Stimulated activated CD8-positive, alpha-beta memory T cell treated with anti-CD3 and anti-CD28 coated beads, Interleukin-7, amount 100 ng/mL, for 48 hours (primary cell): ENCODE measurements around the gene KRTAP3-3.
"Not testable (repeated sequence)": the region's sequence is repeated elsewhere in the genome, so short reads cannot be mapped to it uniquely, and the experiment has no call there.

Source experiments
- DNase-seq, 2 donors: peaks; one replicate each; pipeline ENCODE4 v3.0.0-alpha.2; 2020; ENCODE audit warnings: low read depth in 1 of 2; ENCODE audit errors: extremely low read depth in 1 of 2

The KRTAP3-3 gene

DNA sequence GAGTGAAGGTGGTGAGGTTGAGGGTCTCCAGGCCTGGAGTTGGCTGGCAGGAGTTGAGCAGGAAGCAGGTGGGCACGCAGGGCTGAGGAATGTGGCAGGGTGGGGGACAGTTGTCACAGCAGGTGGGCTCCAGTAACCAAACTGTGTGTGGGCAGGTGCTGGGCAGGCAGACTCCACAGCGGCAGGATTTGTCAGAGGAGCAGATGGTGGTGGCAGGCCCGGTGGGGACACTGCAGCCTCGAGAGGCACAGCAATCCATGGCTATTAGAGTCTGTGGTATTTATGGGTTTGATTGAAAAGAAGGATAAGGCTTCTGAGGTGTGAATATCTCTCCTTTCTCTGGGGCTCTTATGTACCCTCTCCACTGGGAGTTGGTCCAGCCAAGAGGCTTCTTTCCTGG, at the start of gene KRTAP3-3:
TSS of gene KRTAP3-3 (minus strand) at position 326 of the 400 bp plus-strand sequence. CDS start at position 259, 67 bp downstream.
- no peak for DNase-seq

DNA sequence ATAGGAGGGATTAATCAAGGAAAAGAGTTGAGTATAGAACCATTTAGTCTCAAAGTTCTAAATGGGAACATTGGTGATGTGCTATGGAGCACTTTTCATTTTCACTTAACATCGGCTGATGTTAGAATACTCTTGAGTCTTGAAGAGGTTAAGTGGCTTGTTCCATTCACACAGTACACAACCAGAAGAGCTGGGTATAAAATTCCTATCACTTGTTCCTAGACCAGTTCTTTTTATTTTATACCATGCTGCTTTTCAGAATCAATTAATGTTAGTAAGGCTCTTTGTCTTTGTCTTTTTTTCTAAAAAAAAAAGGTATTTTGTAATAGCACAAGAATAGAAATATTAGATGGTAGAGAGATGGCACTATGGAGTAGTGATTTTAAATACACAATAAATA, 49.0 kb upstream of the KRTAP3-3 start:
- no peak for DNase-seq

DNA sequence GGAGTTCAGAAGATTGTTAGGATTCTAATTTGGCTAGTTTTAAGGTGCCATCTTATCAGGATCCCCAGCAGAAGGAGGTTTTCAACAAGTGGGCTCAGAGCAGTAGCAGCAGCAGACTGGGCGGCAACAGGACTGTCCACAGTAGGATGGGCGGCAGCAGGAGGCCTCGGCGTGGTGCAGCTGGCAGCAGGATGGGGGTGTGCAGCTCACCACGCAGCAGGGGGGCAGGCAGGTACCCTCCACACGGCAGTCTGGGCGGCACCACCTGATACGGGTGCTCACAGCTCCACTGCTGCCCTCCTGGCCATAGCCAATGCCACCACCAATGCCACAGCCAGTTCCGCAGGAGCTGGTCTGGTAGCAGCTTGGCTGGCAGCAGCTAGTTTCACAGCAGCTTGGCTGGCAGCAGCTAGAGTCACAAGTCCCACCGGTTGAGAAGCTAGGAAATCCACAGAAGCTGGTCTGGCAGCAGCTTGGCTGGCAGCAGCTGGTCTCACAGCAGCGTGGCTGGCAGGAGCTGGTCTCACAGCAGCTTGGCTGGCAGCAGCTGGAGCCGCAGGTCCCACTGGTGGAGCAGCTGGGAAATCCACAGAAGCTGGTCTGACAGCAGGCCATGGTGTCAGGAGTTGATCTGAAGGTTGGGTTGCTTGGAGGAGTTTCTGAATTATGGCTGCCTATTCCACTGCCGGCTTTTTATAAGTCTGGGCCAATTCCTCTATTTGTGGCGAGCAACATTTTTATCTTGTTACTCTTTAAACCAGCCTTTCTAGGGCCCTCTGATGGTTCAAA, 47.0 kb upstream of the KRTAP3-3 start, which contains the start of gene KRTAP1-1:
TSS of gene KRTAP1-1 (minus strand) at position 668 of the 789 bp plus-strand sequence. CDS start at position 615, 53 bp downstream.
- DNase-seq = not testable (repeated sequence)

DNA sequence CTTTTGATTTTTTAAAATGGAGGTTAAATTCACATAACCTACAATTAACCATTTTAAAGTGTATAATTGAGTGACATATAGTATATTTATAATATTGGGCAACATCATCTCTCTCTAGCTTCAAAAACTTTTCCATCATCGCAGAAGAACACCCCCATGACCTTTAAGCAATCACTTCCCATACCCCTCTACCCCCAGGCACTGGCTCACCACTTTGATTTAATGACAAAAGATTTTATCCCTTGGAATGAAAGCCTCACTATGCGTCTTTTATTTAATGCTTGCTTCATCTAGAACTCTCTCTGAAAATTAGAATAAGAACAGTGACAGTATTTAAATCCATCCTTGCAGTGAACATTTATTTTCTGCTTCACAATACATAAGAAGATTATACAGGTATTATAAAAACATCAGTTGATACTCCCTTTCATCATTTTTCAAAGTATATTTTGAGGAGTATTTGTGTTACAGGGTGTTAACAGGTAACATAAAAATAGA, 43.9 kb upstream of the KRTAP3-3 start:
- no peak for DNase-seq

DNA sequence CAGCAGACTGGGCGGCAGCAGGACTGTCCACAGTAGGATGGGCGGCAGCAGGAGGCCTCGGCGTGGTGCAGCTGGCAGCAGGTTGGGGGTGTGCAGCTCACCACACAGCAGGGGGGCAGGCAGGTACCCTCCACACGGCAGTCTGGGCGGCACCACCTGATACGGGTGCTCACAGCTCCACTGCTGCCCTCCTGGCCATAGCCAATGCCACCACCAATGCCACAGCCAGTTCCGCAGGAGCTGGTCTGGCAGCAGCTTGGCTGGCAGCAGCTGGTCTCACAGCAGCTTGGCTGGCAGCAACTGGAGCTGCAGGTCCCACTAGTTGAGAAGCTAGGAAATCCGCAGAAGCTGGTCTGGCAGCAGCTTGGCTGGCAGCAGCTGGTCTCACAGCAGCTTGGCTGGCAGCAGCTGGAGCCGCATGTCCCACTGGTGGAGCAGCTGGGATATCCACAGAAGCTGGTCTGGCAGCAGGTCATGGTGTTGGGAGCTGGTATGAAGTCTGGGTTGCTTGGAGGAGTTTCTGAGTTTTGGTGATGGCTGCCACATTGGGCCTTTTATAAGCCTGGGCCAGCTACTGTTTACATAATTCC, 40.5 kb upstream of the KRTAP3-3 start, which contains the start of gene KRTAP1-3:
TSS of gene KRTAP1-3 (minus strand) at position 529 of the 590 bp plus-strand sequence. CDS start at position 476, 53 bp downstream.
- DNase-seq = not testable (repeated sequence)

DNA sequence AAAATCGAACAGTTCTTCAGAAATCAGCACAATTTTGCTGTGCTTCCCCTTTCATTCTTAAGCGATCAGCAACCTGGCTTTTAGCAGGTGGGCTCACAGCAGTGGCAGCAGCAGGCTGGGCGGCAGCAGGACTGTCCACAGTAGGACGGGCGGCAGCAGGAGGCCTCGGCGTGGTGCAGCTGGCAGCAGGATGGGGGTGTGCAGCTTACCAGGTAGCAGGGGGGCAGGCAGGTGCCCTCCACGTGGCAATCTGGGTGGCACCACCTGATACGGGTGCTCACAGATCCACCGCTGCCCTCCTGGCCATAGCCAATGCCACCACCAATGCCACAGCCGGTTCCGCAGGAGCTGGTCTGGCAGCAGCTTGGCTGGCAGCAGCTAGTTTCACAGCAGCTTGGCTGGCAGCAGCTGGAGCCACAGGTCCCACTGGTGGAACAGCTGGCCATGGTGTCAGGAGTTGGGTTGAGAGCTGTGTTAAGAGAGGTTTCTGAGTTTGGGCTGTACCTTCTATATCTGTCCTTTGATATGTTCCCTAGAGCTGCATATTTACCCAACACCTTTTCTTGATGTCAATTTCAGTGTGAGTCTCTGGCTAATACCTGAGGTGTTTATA, 35.8 kb upstream of the KRTAP3-3 start, which contains the start of gene KRTAP1-4:
TSS of gene KRTAP1-4 (minus strand) at position 563 of the 613 bp plus-strand sequence. CDS start at position 446, 117 bp downstream.
- no peak for DNase-seq

DNA sequence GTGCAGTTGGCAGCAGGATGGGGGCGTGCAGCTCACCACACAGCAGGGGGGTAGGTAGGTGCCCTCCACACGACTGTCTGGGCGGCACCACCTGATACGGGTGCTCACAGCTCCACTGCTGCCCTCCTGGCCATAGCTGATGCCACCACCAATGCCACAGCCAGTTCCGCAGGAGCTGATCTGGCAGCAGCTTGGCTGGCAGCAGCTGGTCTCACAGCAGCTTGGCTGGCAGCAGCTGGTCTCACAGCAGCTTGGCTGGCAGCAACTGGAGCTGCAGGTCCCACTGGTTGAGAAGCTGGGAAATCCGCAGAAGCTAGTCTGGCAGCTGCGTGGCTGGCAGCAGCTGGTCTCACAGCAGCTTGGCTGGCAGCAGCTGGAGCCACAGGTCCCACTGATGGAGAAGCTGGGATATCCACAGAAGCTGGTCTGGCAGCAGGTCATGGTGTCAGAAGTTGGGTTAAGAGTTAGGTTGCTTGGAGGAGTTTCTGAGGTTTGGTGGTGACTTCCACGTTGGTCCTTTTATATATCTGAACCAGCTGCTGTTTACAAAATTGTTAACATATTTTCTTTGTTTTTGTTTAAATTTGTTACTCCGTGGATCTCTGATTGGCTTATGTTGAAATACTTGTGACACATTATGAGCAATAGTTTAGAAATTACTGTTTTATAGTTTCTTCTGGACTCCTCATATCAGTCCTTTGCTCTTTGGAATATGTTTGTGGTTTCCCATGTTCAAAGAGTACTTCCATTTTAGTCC, 32.9 kb upstream of the KRTAP3-3 start, which contains the start of gene KRTAP1-5:
TSS of gene KRTAP1-5 (minus strand) at position 494 of the 757 bp plus-strand sequence. CDS start at position 441, 53 bp downstream.
- DNase-seq = no peak

DNA sequence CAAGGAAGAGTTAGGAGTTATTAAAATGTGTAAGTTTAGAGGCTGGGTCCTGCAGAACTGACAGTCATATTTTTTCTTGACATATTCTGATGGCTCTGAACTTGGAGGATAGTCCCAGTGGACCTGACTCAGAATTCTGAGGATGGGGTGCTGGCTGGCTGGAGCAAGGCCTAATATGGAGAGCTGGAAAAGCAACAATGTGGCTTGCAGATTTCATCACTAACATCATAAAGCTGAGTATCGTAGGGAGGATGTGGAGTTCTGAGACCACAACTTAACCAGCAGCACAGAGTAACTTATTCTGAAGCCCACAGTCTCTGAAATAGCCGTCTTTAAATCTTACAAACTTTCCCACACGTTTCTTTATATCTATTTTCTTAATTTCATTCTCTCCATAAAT, 30.7 kb upstream of the KRTAP3-3 start:
- DNase-seq = no peak

DNA sequence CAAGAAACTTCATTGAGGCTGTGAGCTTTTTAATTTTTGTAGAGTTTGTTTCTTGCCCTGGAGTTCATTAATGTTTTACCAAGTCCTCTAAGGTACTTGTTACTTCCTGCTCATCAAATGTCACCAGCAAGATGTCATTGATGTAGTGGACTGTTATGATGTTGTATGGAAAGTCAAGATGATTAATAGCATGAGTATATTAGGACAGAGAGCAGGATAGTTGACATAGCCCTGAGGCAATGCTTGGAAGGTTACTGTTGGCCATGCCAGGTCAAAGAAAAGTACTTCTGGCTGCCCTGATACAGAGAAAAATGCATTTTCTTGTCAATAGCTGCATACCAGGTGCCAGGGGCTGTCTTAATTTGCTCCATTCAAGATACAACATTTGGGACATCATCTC, 26.4 kb upstream of the KRTAP3-3 start:
- DNase-seq = no peak

DNA sequence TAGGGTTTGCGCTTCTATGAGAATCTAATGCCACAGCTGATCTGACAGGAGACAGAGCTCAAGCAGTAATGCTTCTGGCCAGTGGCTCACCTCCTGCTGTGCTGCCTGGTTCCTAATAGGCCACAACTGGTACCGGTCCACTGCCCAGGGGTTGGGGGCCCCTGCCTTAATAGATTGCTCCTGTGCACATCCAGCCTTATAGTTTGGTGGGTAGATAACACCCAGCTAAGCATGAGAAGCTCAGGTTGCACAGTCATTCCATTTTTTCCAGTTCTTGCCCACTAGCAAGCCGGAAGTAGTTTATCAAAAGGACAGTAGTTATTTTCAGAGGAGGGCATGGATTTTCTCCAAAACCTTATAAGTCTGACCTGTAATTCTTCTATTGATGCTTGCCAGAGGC, 25.5 kb upstream of the KRTAP3-3 start:
- no peak for DNase-seq

DNA sequence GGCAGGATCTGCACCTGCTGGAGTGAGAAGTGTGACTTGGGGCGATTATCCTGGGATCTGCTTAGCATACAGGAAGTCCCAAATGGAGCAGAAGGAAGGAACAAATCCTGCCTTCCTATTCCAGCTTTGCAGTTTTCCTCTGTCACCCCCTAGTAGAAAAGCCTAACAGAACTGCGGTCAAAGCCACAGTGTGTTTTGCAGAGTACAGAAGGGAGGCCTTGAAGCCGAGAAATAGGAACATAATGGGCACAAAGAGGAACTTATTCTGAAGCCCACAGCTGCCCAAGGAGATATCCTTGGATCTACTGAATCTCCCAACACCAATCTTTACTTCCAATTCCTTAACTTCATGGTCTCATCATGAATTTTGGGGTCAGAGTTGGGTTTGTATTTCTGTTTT, 24.6 kb upstream of the KRTAP3-3 start:
- no peak for DNase-seq

DNA sequence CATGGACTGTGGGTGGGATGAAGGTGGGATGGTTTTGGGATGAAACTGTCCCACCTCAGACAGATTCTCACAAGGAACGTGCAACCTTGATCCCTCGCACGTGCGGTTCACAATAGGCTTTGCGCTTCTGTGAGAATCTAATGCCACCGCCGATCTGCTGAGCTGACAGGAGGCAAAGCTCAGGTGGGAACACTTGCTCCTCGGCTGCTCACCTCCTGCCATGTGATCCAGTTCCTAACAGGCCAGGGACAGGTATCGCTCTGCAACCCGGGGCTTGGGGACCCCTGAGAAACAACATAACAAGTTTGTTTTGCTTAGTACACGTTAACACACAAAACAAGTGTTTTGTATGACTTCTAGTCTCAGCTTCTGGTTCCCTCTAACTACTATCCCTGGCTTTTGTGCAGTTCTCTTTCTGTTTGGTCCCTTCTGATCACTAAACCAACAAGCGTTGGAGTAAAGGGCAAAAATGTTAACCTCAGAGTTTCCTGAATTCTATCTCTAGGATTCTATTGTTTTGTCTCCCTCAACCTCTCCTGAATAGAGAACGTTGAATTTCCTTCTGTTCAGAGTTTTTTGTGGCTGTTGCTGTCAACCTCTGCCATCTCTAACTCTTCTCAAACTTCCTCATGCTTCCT, 22.7 kb upstream of the KRTAP3-3 start:
- no peak for DNase-seq

DNA sequence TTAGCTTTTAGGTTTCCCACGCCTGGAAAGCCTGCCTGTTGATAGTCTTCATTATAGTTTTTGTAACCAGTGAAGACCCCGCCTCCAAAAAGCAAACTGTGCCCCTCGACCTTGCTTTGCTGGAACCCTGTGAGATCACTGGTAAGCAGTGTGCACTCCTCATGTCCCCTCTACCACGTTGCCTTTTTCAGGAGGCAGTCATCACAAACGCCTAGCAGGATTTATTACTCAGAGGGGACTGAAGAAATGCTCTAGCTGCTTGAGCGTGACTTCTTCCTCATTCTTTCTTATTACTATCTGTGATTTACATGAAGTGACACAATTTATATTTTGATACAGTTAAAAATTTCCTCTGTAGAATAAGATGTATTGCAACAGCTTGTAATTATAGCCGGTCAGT, 21.5 kb upstream of the KRTAP3-3 start:
- no peak for DNase-seq

DNA sequence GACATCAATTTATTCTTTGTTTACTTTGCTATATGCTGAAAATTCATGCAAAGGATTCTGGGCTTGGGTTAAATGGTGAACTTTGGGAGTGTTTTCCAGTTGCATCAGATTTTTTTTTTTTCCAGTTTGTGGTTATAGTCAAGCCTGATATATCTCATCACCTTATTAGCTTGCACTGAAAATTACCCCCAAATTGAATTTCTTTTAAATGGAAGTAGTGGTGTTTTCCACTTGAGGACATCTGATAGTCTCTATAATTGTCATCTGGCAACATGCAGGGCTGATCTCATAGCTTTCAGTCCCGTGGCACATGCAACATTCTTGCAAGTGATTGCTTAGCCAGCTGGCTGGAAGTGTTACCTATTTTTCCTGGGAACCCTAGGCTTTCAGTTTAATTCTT, 19.6 kb upstream of the KRTAP3-3 start:
- DNase-seq = no peak

DNA sequence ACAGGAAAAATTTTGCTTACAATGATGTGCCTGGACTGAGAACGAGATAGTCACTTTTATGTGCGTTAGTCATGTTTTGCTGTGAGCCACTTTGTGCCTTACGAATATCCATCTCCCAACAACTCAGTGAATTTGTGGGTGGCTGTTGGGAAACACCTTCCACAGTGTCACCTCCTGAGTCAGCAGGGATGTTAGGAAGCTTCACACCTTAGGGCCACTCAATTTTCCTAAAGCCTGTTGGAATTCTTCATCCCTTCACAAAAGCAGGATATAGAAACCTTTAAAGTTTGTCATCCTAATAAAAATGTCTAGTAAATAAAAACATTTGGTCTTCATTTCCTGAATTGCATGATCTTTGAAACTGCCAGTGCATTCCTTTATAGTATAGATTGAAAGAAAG, 19.2 kb upstream of the KRTAP3-3 start:
- no peak for DNase-seq

DNA sequence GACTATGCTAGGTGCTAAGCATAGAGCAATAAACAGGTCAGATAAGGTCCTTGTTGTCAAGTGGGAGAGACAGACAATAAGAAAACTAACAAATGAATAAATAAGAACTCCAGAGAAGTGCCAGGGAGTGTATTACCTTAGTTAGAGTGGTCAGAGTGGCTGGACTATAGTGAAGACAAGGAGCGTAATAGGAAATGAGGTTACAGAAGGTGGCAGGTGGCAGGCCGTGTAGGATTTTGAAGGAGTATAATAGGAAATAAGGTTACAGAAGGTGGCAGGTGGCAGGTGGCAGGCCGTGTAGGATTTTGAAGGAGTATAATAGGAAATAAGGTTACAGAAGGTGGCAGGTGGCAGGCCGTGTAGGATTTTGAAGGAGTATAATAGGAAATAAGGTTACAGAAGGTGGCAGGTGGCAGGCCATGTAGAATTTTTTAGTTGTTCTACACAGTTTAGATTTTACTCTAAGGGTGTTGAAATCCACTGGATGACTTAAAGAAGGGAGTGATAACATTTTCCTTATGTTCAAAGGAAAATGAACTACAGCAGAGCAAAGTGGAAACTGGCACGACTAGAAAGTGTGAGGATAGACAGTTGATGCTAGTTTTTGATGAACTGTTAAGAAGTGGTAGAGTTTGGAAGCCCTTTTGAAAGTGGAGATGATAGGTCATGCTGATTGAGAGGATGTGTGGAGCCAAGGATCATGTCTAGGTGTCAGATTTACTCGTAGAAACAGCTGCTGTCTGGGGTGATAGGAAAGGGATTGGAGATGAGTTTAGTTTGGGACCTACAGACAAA, 18.6 kb upstream of the KRTAP3-3 start:
- no peak for DNase-seq

DNA sequence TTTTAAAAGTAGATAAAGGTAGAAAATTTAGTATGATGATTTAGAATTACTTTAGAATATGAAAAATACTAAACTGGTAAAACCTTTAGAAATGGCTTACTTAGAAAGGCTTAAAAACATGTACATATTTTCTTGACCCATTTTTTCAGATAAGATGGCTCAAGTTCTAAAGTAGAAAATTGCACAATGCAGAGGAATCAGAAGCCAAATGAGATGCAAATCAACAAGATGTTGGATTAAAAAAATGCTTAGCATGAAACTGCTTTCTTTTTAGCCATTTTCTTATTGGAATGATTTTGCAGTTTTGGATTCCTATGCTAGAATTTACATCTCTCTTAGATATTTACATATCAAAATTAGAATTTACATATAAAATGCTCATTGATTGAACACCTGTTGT, 16.5 kb upstream of the KRTAP3-3 start:
- no peak for DNase-seq

DNA sequence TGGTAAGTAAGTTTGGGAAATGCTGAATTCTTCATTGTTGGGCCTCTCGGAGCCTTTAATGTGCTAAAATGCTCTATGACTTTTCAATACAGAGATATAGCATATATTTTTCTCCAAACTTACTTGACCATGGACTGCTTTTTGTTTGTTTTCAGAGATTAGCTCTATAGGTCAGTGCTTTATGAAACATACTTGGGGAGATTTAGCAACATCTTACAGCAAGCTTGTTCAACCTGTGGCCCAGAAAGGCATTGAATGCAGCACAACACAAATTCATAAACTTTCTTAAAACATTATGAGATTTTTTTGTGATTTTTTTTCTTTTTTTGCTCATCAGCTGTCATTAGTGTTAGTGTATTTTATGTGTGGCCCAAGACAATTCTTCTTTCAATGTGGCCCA, 16.0 kb upstream of the KRTAP3-3 start:
- DNase-seq = no peak

DNA sequence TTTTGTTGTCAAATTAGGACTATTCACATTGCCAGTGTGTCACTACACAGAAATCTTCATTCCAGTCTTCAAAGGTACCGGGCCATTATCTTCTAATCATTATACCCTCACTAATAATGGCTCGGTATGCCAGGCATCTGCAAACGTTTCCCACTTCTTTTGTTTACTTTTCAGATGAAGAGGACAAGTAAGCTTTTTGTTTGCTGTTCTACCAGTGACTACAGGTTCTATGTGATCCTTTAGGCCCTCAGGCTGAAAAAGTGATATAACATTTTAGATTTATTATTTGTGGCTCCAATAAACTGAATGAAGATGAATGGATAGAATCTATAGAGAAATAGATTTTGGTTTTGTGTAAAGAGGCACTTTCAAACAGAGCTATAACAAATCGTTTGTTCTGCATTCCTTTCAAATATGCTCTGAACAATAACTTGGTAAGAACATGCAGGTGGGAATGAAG, 15.4 kb upstream of the KRTAP3-3 start:
- DNase-seq = no peak
